ENCODE measurements around the gene DUSP12. TPM values are rescaled to one million over a fixed set of nuclear protein-coding genes. Genes with fewer than 3 reads are reported as not detected.

The DUSP12 gene, protein sequence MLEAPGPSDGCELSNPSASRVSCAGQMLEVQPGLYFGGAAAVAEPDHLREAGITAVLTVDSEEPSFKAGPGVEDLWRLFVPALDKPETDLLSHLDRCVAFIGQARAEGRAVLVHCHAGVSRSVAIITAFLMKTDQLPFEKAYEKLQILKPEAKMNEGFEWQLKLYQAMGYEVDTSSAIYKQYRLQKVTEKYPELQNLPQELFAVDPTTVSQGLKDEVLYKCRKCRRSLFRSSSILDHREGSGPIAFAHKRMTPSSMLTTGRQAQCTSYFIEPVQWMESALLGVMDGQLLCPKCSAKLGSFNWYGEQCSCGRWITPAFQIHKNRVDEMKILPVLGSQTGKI
- 30.5 and 33.0 TPM in 2 replicates for total RNA-seq

GRCh38 chr1:161749509-161750407, at the start of gene DUSP12:
Gene DUSP12 (plus strand): TSS chr1:161749786. CDS start chr1:161749802, 16 bp downstream.

DNA sequence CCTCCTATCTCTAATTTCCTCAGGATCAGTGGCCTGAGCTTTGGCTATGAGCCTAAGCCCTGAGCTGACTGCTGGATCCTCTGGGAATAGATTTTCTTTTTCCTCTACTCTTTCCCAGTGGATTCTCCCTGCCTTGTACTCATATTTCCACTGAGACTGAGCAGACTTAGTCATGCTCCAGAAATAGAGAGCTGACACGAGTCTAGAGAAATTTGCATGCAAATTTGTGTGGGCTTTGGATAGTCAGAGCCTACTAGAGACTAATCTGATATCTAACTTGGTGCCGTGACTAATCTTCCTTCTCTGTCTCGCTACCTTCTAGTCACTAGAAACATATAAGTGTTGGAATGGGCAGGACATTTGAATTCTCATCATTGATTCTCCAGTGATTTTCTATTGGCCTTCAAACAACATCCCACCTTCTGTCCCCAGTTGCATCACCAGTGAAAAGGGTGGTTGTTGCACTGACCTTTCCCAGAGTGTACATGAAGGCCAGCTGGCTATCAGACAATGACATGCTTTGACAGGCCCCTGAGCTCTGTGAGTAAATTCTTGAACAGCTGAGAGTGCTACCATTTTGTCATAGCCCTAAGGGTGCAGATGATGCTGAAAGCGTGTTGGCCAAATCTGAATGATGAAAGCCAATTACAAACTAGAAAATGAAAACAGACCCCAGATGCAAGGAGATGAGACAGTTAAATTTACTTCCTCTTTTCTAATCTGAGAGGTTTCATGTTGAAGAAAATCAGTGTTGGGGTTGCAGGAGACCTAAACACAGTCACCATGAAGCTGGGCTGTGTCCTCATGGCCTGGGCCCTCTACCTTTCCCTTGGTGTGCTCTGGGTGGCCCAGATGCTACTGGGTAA, 42.9 kb upstream of the DUSP12 start, which contains the start of gene FCRLA:
FCRLA (plus strand) TSS at position 748 of the 866 bp plus-strand sequence; CDS start at position 784, 36 bp downstream.

GRCh38 chr1:161720956-161721737, 28.4 kb upstream of the DUSP12 start, which contains the start of gene FCRLB:
Gene FCRLB (plus strand): TSS chr1:161721544. CDS start chr1:161722673, 1,129 bp downstream.

DNA sequence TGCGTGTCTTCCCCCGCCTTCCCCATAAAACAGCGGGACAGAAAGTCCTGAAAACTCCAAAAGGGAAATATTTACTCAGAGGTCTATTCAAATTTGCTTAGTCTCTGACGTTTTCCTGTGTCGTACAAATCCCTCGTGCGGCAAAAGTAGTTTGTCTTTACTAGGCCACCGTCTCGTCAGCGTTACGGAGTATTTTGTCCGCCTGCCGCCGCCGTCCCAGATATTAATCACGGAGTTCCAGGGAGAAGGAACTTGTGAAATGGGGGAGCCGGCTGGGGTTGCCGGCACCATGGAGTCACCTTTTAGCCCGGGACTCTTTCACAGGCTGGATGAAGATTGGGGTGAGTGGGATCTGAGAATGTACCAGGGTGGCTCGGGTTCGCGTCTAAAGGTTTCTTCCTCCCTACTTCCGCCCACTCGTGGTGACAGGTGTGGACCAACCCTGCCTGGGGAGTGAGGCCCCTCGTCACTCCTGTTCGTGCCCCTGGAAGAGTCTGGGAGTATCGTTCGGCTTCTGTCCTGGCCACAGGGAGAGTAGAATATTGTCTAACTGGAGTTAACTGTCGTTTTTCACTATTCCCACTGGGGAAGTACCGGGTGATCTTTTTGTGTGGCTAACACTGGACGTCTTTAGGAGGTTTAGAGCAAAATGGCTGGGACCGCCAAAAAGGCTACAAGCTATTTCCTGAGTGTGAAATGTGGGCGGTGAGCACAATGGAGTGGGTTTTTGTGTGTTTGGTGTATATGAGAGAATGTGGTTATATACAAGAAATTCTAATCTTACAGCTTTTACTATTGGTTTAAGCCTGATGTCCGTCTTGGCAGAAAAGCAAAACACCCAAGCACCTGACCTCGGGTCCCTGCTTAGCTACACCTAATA, 16.8 kb downstream of the DUSP12 start, which contains the start of gene ATF6:
ATF6 (plus strand) TSS at position 219 of the 880 bp plus-strand sequence; CDS start at position 260, 41 bp downstream.

Other genes starting within 250 kb of the DUSP12 start
- 0.20 and 0.50 TPM in 2 replicates for gene FCGR2A, start 244.3 kb upstream of the DUSP12 start, total RNA-seq
- 0.65 and 4.5 TPM in 2 replicates for gene HSPA6, start 225.2 kb upstream of the DUSP12 start, total RNA-seq
- not detected in 2 replicates for gene FCGR3A, start 200.0 kb upstream of the DUSP12 start, total RNA-seq
- not detected in 2 replicates for gene FCGR3B, start 118.6 kb upstream of the DUSP12 start, total RNA-seq
- gene FCGR2B, start 86.6 kb upstream of the DUSP12 start, total RNA-seq = not detected in 2 replicates
- gene FCRLA, start 42.6 kb upstream of the DUSP12 start, total RNA-seq = 0.17 and 0.72 TPM in 2 replicates
- 1.6 and 2.9 TPM in 2 replicates for gene FCRLB, start 28.2 kb upstream of the DUSP12 start, total RNA-seq
- gene ATF6, start 16.5 kb downstream of the DUSP12 start, total RNA-seq = 29.1 and 30.9 TPM in 2 replicates